ENCODE measurements around the gene LRP5. TPM values are rescaled to one million over a fixed set of nuclear protein-coding genes. Genes with fewer than 3 reads are reported as not detected.
A peak's percentile ranks its signal among the peaks of the same experiment; 100 is the strongest.
"Not testable (repeated sequence)": the region's sequence is repeated elsewhere in the genome, so short reads cannot be mapped to it uniquely, and the experiment has no call there.

LRP5 gene
- total RNA-seq, 1 donor from 2014 or later, result 55.8 TPM

DNA sequence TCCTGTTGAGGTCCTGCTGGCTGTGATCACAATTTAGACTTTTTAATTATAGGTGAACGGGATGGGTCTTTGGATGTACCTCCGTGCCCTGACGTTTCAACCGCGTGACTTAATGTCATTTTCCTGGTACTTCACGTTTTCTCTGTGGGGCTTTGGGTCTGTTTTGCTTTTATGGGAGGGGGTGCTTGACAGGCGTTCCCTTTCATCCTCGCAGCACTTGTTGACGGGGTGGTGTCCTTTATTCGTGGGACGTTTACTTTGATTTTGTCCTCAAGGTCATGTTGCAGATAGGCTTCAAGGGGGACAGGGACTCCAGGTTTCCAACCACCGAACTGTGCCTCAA lies 149.2 kb downstream of the LRP5 start:
- no peak for DNase-seq (ENCODE audit: low read depth in 2 of 2)

DNA sequence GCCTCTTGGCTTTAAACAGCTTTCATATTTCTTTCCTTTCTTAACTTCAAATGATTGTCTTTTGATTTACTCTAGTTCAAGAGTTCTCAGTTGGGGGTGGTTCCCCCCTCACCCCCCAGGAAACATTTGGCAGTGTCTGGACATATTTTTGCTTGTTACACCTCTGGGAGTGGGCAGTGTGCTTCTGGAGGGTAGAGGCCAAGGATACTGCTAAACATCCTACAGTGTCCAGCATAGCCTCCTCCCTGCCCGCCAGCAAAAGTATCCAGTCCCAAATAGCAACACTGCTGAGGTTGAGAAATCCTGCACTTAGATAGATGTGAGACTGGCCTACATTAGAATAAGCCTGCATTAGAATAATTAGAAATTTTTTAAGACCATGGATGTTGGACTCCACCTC lies 151.3 kb downstream of the LRP5 start:
- DNase-seq (ENCODE audit: low read depth in 2 of 2), result no peak

DNA sequence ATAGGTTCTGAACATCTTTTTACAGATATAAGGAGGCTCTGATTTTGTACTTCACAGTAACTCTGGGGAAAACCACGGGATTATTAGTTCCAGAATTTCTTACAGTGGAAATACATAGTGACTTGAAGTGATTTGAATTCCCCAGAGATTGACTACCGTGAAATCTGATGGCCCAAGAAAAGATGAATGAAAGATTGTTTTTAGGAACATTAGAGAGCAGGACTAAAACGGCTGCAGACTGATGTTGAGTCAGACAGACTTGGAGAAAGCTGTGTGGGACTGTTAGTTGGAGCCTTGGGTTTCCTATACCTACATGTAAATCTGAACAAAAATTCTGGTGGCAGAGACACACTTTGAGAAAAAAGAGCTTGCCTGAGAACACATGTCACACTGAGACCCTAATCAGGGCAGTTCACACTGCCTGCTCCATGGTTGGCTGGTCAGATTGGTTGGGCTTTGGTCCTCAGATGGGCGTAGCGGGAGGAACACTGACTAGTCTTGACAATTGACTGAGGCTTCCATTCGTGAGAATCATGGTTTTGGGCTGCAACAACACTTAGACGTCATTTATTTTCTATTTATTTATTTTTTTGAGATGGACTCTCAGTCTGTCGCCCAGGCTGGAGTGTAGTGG lies 154.9 kb downstream of the LRP5 start:
- DNase-seq (ENCODE audit: low read depth in 2 of 2), result no peak

DNA sequence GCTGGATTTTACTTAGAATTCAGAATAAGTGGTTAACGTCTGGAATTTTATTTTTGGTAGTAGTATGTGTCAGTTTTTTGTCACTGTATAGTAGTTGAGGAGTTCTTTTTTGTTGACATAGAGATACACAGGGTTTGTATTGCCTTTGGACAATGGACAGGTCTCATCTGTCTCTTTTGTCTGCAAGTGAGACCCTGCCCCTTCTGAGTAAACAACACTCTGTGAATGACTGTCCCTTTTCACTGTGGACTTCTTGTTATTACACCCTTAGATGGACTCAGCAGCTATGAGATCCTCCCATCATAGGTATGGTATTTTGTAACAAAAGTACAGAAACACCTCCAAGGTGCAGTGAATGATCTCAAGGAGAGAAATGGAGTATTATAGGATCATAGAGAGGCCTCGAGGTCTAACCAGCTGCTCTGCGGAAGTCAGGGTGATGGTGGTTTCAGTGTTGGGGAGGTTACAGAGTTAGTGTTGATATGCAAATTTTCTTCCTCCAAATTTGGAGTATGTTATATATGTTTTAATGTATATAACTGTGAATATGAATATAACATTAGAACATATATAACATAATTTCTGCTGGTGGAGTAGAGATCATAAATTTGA lies 155.9 kb downstream of the LRP5 start:
- DNase-seq (ENCODE audit: low read depth in 2 of 2), result no peak

DNA sequence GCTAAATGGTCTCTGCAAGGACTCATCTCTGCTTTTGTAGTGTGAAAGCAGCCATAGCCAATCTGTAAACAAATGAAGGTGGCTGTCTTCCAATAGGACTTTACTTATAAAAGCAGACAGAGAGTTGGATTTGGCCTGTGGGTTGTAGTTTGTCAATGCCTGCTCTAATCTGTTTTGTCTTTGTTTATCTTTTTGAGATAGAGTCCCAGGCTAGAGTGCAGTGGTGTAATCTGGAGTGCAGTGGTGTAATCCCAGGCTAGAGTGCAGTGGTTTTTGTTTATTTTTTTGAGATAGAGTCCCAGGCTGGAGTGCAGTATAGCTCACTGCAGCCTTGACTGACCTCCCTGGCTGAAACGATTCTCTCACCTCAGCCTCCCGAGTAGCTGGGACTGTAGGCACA lies 156.7 kb downstream of the LRP5 start:
- no peak for DNase-seq (ENCODE audit: low read depth in 2 of 2)

DNA sequence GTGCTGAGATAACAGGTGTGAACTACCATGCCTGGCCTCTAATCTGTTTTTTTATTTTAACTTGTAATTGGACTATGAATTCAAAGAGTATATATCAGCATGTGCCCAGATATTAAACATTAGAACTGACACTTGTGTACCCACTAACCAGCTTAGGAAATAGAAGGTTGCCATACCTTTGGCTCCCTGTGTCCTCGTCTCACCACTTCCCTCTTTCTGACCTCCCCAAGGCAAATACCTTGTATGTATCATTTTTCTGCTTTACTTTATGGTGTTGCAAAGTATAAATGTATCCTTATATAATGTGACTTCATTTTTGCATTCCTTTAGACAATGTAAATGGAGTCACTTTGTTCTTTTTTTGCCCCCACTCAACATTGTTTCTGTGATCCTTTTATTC lies 157.3 kb downstream of the LRP5 start:
- DNase-seq (ENCODE audit: low read depth in 2 of 2), result no peak

DNA sequence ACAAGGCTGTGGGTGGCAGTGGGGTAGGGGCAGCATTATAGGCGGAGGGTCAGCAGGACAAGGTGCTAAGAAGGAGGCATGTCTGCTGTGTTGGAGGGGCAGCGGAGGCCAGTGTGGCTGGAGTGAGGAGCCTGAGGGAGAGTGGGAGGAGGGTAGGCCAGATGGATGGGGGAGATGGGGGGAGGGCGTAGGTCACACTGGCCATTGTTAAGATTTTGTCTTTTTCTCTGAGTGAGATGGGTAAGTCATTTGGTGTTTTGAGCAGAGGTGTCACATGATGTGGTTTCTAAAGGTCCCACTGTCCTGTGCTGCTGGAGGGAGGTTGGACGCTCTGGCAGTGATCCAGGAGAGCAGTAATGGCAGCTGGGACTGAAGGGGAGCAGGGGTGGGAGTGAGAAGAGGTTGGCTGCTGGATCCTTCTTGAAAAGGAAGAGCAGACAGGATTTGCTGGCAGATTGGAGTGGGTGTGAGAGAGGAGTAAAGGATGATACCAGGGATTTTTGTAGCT lies 158.0 kb downstream of the LRP5 start:
- DNase-seq (ENCODE audit: low read depth in 2 of 2), result no peak

DNA sequence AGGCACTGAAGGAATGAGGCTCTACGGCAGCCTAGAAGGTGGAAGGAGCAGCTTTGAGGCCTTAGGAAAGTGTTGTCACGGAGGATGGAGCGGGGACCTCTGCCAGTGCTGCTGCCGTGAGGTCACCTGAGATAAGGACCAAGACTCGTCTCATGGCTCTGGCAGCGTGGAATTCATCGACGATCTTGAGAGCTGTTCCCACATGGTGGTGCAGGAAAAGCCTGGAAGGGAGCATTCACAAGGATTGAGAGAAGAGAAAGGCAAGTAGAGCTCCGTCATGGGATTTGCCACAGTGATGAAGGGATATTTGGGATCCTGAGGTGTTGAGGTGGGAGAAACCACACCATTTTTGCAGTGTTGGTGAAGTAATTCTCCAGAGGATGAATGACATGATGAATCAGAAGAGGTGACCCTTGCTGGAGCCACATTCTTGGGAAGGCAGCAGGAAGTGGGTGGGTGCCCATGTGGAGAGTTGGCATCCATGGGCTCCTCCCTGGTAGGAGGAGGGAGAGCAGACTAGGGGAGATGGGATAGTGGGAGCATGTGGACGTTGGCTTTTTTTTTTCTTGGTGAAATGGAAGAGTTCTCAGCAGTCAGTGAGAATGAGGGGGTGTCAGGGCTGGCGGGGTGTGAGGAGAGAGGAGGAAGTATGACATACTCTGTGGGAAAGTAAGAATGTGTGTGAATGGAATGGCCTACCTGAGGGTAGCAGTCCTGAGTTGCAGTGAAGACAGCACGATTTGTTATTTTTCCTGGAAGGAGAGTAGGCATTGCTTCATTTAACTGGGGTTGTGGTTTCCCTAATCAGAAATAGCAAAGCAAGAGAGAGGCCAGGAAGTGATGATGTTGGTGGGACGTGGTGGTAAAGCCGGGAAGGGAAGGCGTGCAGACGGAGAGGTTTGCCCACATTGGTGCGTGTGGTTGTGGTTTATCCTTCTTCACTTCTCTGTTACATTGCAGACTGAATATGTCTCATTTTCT lies 159.3 kb downstream of the LRP5 start:
- DNase-seq (ENCODE audit: low read depth in 2 of 2), result no peak

DNA sequence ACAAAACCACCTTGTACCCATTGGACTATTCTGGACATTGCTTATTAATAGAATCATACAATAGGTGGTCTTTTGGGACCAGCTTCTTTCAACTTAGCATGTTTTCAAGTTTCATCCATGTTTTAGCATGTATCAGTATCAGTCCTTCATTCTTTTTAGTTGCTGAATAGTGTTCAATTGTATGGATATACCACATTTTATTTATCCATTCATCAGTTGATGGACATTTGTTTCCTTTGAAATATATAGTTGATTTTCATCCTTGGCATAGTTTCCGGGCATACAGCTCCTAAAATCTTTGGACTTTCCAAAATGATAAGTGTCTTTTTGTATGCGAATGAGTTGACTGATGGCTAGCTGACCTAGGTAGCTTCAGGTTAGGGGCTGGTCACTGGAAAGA lies 160.4 kb downstream of the LRP5 start:
- no peak for DNase-seq (ENCODE audit: low read depth in 2 of 2)

DNA sequence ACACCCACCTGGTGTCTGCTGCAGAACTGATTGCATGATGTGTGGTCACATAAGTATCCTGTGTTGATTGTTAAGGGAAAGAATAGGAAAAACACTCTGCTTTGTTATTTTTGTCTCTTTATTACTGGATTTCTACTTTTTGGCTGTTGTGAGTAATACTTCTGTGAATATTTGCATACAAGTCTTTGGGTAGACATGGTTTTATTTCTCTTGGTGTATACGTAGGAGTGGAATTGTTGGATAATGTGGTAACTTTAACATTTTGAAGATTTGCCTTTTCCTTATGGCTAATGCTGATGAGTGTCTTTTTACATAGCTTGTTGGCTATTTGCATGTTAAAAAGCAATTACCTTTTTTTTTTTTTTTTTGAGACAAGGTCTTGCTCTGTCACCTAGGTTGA lies 161.3 kb downstream of the LRP5 start:
- DNase-seq (ENCODE audit: low read depth in 2 of 2), result peak in 1 of 2 donors; percentile 12

DNA sequence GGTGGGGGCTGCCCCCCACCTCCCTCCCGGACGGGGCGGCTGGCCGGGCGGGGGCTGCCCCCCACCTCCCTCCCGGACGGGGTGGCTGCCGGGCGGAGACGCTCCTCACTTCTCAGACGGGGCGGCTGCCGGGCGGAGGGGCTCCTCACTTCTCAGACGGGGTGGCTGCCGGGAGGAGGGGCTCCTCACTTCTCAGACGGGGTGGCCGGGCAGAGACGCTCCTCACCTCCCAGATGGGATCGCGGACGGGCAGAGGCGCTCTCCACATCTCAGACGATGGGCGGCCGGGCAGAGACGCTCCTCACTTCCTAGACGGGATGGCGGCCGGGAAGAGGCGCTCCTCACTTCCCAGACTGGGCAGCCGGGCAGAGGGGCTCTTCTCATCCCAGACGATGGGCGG lies 163.2 kb downstream of the LRP5 start:
- not testable (repeated sequence) for DNase-seq (ENCODE audit: low read depth in 2 of 2)

DNA sequence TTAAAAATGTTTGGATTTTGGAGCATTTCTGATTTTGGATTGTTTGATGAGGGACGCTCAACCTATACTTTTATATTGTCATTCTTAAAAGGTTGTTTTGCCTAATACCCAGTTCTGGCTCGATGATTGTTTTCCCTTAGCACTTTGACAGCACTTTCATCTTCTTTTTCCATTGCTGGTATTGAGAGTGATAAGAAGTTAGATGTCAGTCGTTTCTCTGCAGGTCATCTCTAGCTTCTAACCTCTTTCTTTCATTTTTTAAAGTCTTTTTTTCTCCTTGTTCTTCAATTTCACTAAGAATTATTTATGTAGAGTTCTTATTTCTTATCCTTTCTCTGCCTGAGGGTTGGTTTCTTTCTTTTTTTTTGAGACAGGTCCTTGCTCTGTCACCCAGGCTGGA lies 167.0 kb downstream of the LRP5 start:
- no peak for DNase-seq (ENCODE audit: low read depth in 2 of 2)

DNA sequence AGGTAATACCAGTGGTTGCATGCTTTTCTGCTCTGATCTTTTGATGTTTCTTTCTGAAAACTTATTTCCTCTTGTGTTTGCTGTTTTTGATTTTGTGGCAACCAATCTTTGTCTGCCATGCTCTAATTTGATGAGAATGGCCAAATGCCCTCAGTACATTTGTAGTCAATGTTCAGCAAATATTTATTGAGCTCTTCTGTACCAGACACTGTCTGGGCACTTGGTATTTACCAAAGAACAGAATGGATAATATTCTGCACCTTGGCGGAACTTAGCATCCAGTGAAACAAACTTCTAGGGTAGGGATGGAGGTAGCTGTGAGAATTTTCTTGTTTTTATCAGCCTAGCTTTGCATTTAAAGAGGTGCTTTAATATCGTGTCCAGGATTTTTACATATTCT lies 167.8 kb downstream of the LRP5 start:
- DNase-seq (ENCODE audit: low read depth in 2 of 2), result no peak

DNA sequence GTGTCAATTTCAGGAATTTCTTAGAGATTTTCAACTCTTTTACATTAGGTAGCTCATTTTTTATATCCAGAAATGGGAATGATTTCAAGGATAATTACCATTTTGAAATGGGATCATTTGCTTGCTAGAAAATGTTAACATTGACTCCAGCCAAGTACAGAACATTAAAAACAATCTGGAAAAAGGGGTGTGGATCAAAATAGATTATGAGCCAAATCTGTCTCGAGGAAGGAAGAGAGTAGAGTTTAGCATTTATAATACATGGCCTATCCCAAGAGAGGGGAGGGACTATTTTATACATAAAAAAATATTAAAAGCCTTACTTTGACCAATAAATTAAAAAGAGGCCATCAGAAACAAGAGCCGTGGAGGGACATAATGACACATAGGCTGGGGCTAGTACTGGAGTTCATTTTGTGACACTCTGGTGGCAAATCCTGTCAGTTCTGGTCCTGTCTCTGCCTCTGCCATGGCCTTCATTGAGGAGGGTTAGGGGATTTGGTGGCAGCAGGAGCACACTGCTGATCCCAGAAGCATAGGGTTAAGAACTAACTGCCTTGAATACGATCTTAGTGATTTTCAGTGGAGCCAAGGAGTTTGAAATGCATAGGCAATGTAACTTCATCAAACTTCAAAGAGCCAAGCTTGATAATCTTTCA lies 168.6 kb downstream of the LRP5 start:
- DNase-seq (ENCODE audit: low read depth in 2 of 2), result peak in 1 of 2 donors; percentile 28

DNA sequence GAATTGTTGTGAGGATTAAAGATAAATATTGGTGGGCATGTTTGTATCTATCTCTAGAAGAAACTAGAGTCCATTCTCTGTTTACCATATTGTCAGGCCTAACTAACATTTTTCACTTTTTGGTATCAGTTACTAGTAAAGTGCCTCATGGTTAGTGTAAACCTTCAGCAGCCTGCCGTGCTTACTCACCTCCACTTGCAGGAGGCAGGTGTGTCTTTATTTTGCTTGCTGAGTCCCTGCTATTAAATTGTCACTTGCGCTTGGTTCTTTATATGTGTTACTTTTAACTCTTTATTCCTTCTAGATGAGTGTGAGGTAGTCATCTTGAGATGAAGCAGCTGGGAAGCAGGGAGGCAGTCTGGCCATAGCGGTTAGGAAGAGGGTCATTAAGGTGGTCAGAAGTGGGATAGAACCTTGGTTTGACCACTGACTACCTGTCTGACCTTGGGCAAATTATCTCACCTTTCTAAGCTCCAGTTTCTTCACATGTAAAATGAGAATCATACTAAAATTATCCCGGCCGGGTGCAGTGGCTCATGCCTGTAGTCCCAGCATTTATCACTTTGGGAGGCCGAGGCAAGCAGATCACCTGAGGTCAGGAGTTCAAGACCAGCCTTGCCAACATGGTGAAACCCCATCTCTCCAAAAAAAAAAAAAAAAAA lies 169.3 kb downstream of the LRP5 start:
- no peak for DNase-seq (ENCODE audit: low read depth in 2 of 2)

DNA sequence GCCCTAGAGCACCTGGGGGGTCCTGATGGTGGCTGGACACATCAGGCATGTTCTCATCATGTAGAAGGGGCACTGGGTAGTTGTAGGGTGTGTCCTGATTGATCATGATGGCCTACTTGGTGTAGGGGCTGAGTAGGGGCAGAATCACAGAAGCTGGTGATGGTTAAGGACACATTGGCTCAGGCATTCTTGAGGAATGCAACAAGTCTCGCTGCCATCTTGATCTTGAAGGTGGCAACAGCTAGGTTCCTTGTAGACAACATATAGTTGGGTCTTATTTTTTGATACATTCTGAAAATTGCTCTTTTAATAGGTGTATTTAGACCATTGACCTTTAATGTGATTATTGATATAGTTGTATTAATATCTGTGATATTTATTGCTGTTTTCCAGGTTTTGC lies 176.2 kb downstream of the LRP5 start:
- DNase-seq (ENCODE audit: low read depth in 2 of 2), result no peak

DNA sequence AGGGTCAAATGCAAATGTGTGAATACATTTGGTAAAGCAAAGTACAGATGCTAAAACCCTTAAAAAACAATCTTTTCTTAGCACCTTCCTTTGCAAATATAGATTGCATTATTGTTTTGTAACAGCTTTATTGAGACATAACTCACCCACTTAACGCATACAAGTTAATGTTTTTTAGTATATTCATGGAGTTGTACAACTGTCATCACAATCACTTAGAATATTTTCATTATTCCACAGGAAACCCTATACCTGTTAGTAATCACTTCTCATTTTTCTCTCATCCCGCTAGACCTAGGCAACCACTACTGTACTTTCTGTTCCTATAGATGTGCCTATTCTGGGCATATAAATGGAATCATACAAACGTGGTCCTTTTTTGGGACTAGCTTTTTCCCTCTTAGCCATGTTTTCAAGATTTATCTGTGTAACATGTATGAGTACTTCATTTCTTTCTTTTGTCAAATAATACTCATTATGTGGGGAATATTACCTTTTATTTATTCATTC lies 182.9 kb downstream of the LRP5 start:
- DNase-seq (ENCODE audit: low read depth in 2 of 2), result no peak

DNA sequence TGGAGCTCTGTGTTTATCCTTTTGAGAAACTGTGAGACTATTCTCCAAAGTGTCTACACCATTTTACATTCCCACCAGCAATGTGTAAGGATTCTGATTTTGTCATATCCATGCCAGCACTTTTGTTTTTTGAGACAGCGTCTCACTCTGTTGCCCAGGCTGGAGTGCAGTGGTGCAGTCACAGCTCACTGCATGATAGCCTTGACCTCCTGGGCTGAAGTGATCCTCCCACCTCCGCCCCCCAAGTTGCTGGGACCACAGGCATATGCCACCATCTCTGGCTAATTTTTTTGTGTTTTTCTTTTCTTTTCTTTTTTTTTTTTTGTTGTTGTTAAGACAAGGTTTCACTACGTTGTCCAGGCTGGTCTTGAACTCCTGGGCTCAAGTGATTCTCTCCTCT lies 183.5 kb downstream of the LRP5 start:
- DNase-seq (ENCODE audit: low read depth in 2 of 2), result no peak

DNA sequence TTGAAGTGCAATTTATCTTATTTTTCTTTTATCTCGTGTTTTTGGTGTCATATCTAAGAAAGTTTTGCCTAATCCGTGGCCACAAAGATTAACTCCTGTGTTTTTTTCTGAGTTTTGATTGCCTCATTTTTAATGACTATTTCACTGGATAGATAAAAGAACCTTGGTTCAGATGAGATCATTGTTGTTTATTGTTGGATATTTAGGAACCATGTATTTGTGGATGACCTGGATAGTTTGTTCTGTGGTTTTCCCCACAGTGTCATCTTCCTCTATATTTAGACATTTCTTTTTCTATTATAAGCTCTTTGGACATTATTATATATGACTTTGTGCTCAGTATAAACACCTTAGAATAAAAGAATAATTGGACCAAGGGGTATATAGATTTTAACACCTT lies 185.4 kb downstream of the LRP5 start:
- DNase-seq (ENCODE audit: low read depth in 2 of 2), result no peak

DNA sequence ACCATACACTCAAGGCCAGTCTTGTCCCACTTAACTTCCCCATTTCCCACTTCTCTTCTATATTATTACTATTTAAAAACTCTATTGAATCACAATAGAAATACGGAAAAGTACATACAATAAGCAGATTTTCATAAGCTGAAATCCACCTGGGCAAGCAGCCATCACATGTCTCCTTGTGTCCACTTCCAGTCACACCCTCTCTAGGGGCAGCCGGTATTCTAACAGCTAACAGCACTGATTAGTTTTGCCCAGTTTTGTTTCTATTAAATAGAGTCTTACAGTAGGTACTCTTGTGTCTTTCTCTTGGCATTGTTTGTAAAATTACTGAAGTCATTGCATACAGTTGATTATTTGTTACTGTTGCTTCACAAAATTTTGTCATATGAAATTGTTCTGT lies 185.9 kb downstream of the LRP5 start:
- DNase-seq (ENCODE audit: low read depth in 2 of 2), result peak in 1 of 2 donors; percentile 48

Data from dermis microvascular lymphatic vessel endothelial cell (primary cell).